GM12878 (cell line): ENCODE data around the gene ELK3. TPM values are rescaled to one million over a fixed set of nuclear protein-coding genes. Genes with fewer than 3 reads are reported as not detected.

Experiments
- ATAC-seq: fragments of 200-7000 bp; cut with Tn5 transposase; 3 replicates; pipeline ENCODE4 v1.9.1; 2020; ENCODE audit warnings: mild to moderate bottlenecking, moderate library complexity
- BruUV-seq: library from RNA; stranded (reverse); fragments of 400-500 nt; replicated peaks from 2 replicates; lab custom pipeline; 2021; lab: Mats Ljungman, UMichigan
- CTCF ChIA-PET: fragments of 300-600 bp; sonication (Branson Sonifier 250); formaldehyde crosslinking; extraction: SDS; loops from one replicate; lab custom pipeline; 2021; ENCODE audit warnings: inconsistent platforms; lab: Yijun Ruan, JAX
- POLR2A ChIA-PET: fragments of 350-600 bp; formaldehyde crosslinking; extraction: SDS; loops from one replicate; lab custom pipeline; 2021; ENCODE audit warnings: inconsistent platforms; lab: Charles Lee
- RAD21 ChIA-PET: fragments of 300-600 bp; sonication (Branson Sonifier 250); formaldehyde crosslinking; loops from one replicate; lab custom pipeline; 2023; ENCODE audit warnings: antibody characterized with exemption; ENCODE audit not compliant: unreplicated experiment; lab: Charles Lee
- SMC1A ChIA-PET: fragments of 300-600 bp; sonication (Branson Sonifier 250); formaldehyde crosslinking; loops from one replicate; lab custom pipeline; 2023; ENCODE audit not compliant: unreplicated experiment, uncharacterized antibody; lab: Charles Lee
- DNase-seq: peaks from one replicate; pipeline ENCODE4 v3.0.0-alpha.2; 2011; ENCODE audit warnings: low read depth, low spot score
- FAIRE-seq: peaks from 3 replicates; lab custom pipeline; 2011; peaks lifted over from hg19 to GRCh38; lab: Jason Lieb, UNC
- H2AFZ ChIP-seq: 2 replicates; pipeline ENCODE4 v1.6.0; 2011; ENCODE audit warnings: low read depth, low read length, control low read depth; ENCODE audit not compliant: control insufficient read depth
- H3K27ac ChIP-seq: 2 replicates; pipeline ENCODE4 v1.5.1; 2011; ENCODE audit warnings: control low read depth; ENCODE audit not compliant: control insufficient read depth, insufficient read depth
- H3K27me3 ChIP-seq, 2 experiments: replicated peaks in 1 of 2; 2 replicates each; pipeline versions ENCODE4 v1.6.0 to v1.6.1; 2011; ENCODE audit warnings: low read length in 1 of 2; ENCODE audit not compliant: control insufficient read depth in 2 of 2, insufficient read depth in 2 of 2
- H3K36me3 ChIP-seq, 2 experiments: 2 replicates each; pipeline ENCODE4 v1.5.1; 2011; ENCODE audit warnings: low read length in 1 of 2; ENCODE audit not compliant: control insufficient read depth in 2 of 2, insufficient read depth in 2 of 2
- H3K4me1 ChIP-seq: 2 replicates; pipeline ENCODE4 v1.6.1; 2011; ENCODE audit warnings: mild to moderate bottlenecking, low read length, moderate library complexity, mixed read lengths; ENCODE audit not compliant: control insufficient read depth, insufficient read depth
- H3K4me2 ChIP-seq: 2 replicates; pipeline ENCODE4 v1.6.0; 2011; ENCODE audit warnings: control low read depth; ENCODE audit not compliant: control insufficient read depth, insufficient read depth
- H3K4me3 ChIP-seq: fragments of 200-600 bp; sonication (generic); 2 replicates; pipeline ENCODE4 v1.5.1; 2016
- H3K79me2 ChIP-seq: 2 replicates; pipeline ENCODE4 v1.6.0; 2011; ENCODE audit warnings: low read length; ENCODE audit not compliant: control insufficient read depth, insufficient read depth
- H3K9ac ChIP-seq: 2 replicates; pipeline ENCODE4 v1.8.0; 2011; ENCODE audit warnings: low read length, control low read depth, mixed read lengths; ENCODE audit not compliant: control insufficient read depth, insufficient read depth
- H3K9me3 ChIP-seq: replicated peaks from 3 replicates; pipeline ENCODE4 v1.5.1; 2011; ENCODE audit warnings: mild to moderate bottlenecking, low read length; ENCODE audit not compliant: control insufficient read depth, insufficient read depth
- H4K20me1 ChIP-seq: 2 replicates; pipeline ENCODE4 v1.6.0; 2011; ENCODE audit not compliant: control insufficient read depth, insufficient read depth
- CHD4 ChIP-seq: fragments of 200-600 bp; sonication (generic); IDR thresholded peaks from 2 replicates; pipeline ENCODE4 v1.6.1; 2016; ENCODE audit warnings: mild to moderate bottlenecking
- GABPA ChIP-seq: IDR thresholded peaks from 2 replicates; pipeline ENCODE4 v1.6.1; 2014; ENCODE audit warnings: antibody characterized with exemption, low read depth, mild to moderate bottlenecking, inconsistent platforms
- HDAC2 ChIP-seq: fragments of 200-600 bp; sonication (generic); IDR thresholded peaks from 2 replicates; pipeline ENCODE4 v1.6.1; 2017
- HDAC6 ChIP-seq: fragments of 200-600 bp; sonication (generic); IDR thresholded peaks from one replicate; pipeline ENCODE4 v1.8.0; 2017; ENCODE audit warnings: antibody characterized with exemption; ENCODE audit not compliant: unreplicated experiment
- IRF5 ChIP-seq: fragments of 450-650 bp; IDR thresholded peaks from 2 replicates; pipeline ENCODE4 v1.6.1; 2017; ENCODE audit warnings: borderline replicate concordance
- JUNB ChIP-seq: IDR thresholded peaks from 2 replicates; pipeline ENCODE4 v1.6.1; 2016; ENCODE audit warnings: antibody characterized with exemption, mild to moderate bottlenecking
- KAT2A ChIP-seq: conservative IDR thresholded peaks from 2 replicates; pipeline ENCODE4 v1.6.1; 2011; ENCODE audit warnings: low read depth, low read length; ENCODE audit not compliant: control insufficient read depth
- MTA2 ChIP-seq: fragments of 450-650 bp; IDR thresholded peaks from 2 replicates; pipeline ENCODE4 v1.6.1; 2016; ENCODE audit warnings: low read depth, mild to moderate bottlenecking, moderate library complexity
- MYB ChIP-seq: fragments of 150-350 bp; IDR thresholded peaks from 2 replicates; pipeline ENCODE4 v1.6.1; 2014; ENCODE audit warnings: mild to moderate bottlenecking, low read depth, low read length, borderline replicate concordance
- NFIC ChIP-seq: IDR thresholded peaks from 2 replicates; pipeline ENCODE4 v1.6.1; 2012; ENCODE audit warnings: low read depth, mild to moderate bottlenecking, inconsistent platforms, low read length, moderate library complexity
- NFXL1 ChIP-seq: fragments of 450-650 bp; IDR thresholded peaks from 2 replicates; pipeline ENCODE4 v1.6.1; 2017; ENCODE audit warnings: antibody characterized with exemption, mild to moderate bottlenecking, borderline replicate concordance
- POLR2AphosphoS2 ChIP-seq: IDR thresholded peaks from 2 replicates; pipeline ENCODE4 v1.6.1; 2011; ENCODE audit warnings: low read depth, mild to moderate bottlenecking, low read length, improper control_type of control experiment, moderate library complexity
- RAD21 ChIP-seq: IDR thresholded peaks from 2 replicates; pipeline ENCODE4 v1.6.1; 2011; ENCODE audit warnings: mild to moderate bottlenecking, low read depth, low read length, moderate library complexity; ENCODE audit not compliant: insufficient read depth
- RBBP5 ChIP-seq: fragments of 200-600 bp; sonication (generic); conservative IDR thresholded peaks from 2 replicates; pipeline ENCODE4 v1.6.1; 2016
- RFX5 ChIP-seq: IDR thresholded peaks from 2 replicates; pipeline ENCODE4 v1.6.1; 2011; ENCODE audit warnings: low read depth, low read length, improper control_type of control experiment
- SIX5 ChIP-seq: IDR thresholded peaks from 2 replicates; pipeline ENCODE4 v1.6.1; 2011; ENCODE audit warnings: mild to moderate bottlenecking, low read depth, low read length, moderate library complexity; ENCODE audit not compliant: severe bottlenecking
- SMAD1 ChIP-seq: fragments of 450-650 bp; IDR thresholded peaks from 2 replicates; pipeline ENCODE4 v1.6.1; 2018; ENCODE audit warnings: mild to moderate bottlenecking, low read depth; ENCODE audit not compliant: partially characterized antibody
- SMAD5 ChIP-seq: IDR thresholded peaks from 2 replicates; pipeline ENCODE4 v1.6.1; 2016; ENCODE audit warnings: antibody characterized with exemption, low read depth
- SMARCA5 ChIP-seq: fragments of 450-650 bp; IDR thresholded peaks from 2 replicates; pipeline ENCODE4 v1.6.1; 2017; ENCODE audit warnings: mild to moderate bottlenecking
- SUPT20H ChIP-seq: IDR thresholded peaks from 2 replicates; pipeline ENCODE4 v1.6.1; 2011; ENCODE audit warnings: low read depth, mild to moderate bottlenecking, low read length, moderate library complexity, borderline replicate concordance; ENCODE audit not compliant: control insufficient read depth
- TBL1XR1 ChIP-seq: IDR thresholded peaks from 2 replicates; pipeline ENCODE4 v1.6.1; 2012; ENCODE audit warnings: low read depth, low read length, improper control_type of control experiment
- TCF7 ChIP-seq: IDR thresholded peaks from 2 replicates; pipeline ENCODE4 v1.6.1; 2014; ENCODE audit warnings: antibody characterized with exemption, borderline replicate concordance
- WRNIP1 ChIP-seq: IDR thresholded peaks from 2 replicates; pipeline ENCODE4 v1.6.1; 2011; ENCODE audit warnings: low read depth, low read length, improper control_type of control experiment, borderline replicate concordance
- YY1 ChIP-seq: IDR thresholded peaks from 2 replicates; pipeline ENCODE4 v1.6.1; 2011; ENCODE audit warnings: low read depth, mild to moderate bottlenecking, low read length
- WGBS: methylation state at CpG from one replicate; pipeline ENCODE4 v1.1.6; 2016; ENCODE audit warnings: low lambda C conversion rate; ENCODE audit not compliant: insufficient replicate concordance, insufficient coverage; ENCODE audit errors: missing lambda C conversion rate; 5-methylcytosine and 5-hydroxymethylcytosine counted together
- in situ Hi-C: fragments of 300-500 bp; cut with MboI; formaldehyde crosslinking; loops from 9 replicates; pipeline ENCODE4 v1.14.3; 2018; ENCODE audit warnings: mixed read lengths
- intact Hi-C: fragments of 100-400 bp; cut with micrococcal nuclease; formaldehyde crosslinking; loops from one replicate; pipeline ENCODE4 v1.14.2; 2022; ENCODE audit not compliant: unreplicated experiment
- polyA plus RNA-seq, 11 experiments: library from polyadenylated mRNA; depleted of rRNA in 4 of 11; unstranded in 6 of 11; stranded (reverse) in 5 of 11; fragments of >200 nt; fragmentation: Nextera tagmentation in 4 of 11; fragmentation: Illumina TruSeq in 1 of 11; extraction: Ambion mirVana in 4 of 11; extraction: Trizol in 1 of 11; gene quantifications; 1 replicate in 1 of 11; 2 replicates in 10 of 11; pipeline versions ENCODE4 v1.2.1 to v1.2.3, GENCODE V29; 2011 to 2016; ENCODE audit warnings: inconsistent platforms in 2 of 11, missing spikeins in 2 of 11, low read depth in 1 of 11
- total RNA-seq, 4 experiments: library from RNA; depleted of rRNA in 3 of 4; stranded (reverse); fragments of >200 nt in 3 of 4; fragmentation: Illumina TruSeq in 1 of 4; extraction: Trizol in 1 of 4; gene quantifications; 2 replicates each; pipeline versions ENCODE4 v1.2.1 to v1.2.3, GENCODE V29; 2013 to 2021

ELK3 gene
- total and polyA plus RNA-seq, 10 of the 15 experiments (the other 5 are each of a cell fraction or from before 2014, with no cell fraction given), result 0.37 to 4.8 (median 0.88) TPM

- TF ChIP-seq SUPT20H (no peak), GABPA (no peak), WRNIP1 (no peak), TCF7 (no peak), POLR2AphosphoS2 (no peak), RFX5 (no peak)
Observed at GRCh38 chr12:96152164-96152563, 42.0 kb upstream of the ELK3 start (continued).

- H3K27me3 ChIP-seq, result no peaks in the 10 kb centered on the region; a peak in 1 of 4 replicates
- H3K4me1 ChIP-seq, result no peaks in the 10 kb centered on the region
- POLR2A ChIA-PET, result no interaction called here
- no peak overlapping the region for H3K9ac ChIP-seq
- DNase-seq (no peak), FAIRE-seq (no peak), ATAC-seq (no peak)
- no peaks in the 10 kb centered on the region for H3K79me2 ChIP-seq
- no TSS peak for BruUV-seq
- CTCF ChIA-PET, result no interaction called here
- no peak overlapping the region for H3K4me3 ChIP-seq
- no peaks in the 10 kb centered on the region for H3K9me3 ChIP-seq
- SMC1A ChIA-PET, result no interaction called here
- no peak overlapping the region for H2AFZ ChIP-seq
- H3K4me2 ChIP-seq, result no peak overlapping the region
- no peak for TF ChIP-seq JUNB
- no peak for TF ChIP-seq MYB
- TF ChIP-seq MTA2, result no peak
- TF ChIP-seq RBBP5, result no peak
- no peak for TF ChIP-seq SMAD5
- no peak for TF ChIP-seq HDAC6
- no peak for TF ChIP-seq SMAD1
- no peak for TF ChIP-seq WRNIP1
- TF ChIP-seq SMARCA5, result no peak
- no peak for TF ChIP-seq KAT2A
- no peak for TF ChIP-seq NFIC
- TF ChIP-seq HDAC2, result no peak
- no peak for TF ChIP-seq IRF5
- no peak for TF ChIP-seq NFXL1
- TF ChIP-seq TBL1XR1, result no peak
- no peak for TF ChIP-seq POLR2AphosphoS2
- no peak for TF ChIP-seq SIX5
- TF ChIP-seq RAD21, result no peak
- TF ChIP-seq YY1, result no peak
- no peak for TF ChIP-seq CHD4
- H4K20me1 ChIP-seq, result no peaks in the 10 kb centered on the region
- H3K27ac ChIP-seq, result no peak overlapping the region
- intact Hi-C loops, result no loop called here
- RAD21 ChIA-PET, result no interaction called here
- in situ Hi-C loops, result no loop called here
- whole genome bisulfite sequencing, result 82% methylated on average over 19 of the region's 19 CpGs
- no peaks in the 10 kb centered on the region for H3K36me3 ChIP-seq
Observed at GRCh38 chr12:96153131-96153725, 40.9 kb upstream of the ELK3 start.
